A549 (cell line): ENCODE data around the gene MACROD1. TPM values are rescaled to one million over a fixed set of nuclear protein-coding genes. Genes with fewer than 3 reads are reported as not detected.
A peak's percentile ranks its signal among the peaks of the same experiment; 100 is the strongest.

Source experiments
- ATAC-seq, 2 experiments: fragments of 200-7000 bp in 1 of 2; fragments of >200 bp in 1 of 2; cut with Nextera tagmentation in 1 of 2; cut with Tn5 transposase in 1 of 2; 3 replicates each; pipeline versions ENCODE4 v1.8.0 to v1.9.1; 2018 to 2020; ENCODE audit warnings: mild to moderate bottlenecking in 1 of 2, moderate library complexity in 1 of 2
- CTCF ChIA-PET: fragments of 300-600 bp; sonication (Branson Sonifier 250); formaldehyde crosslinking; extraction: SDS; loops from one replicate; lab custom pipeline; 2021; ENCODE audit warnings: antibody characterized with exemption, inconsistent platforms; lab: Yijun Ruan, JAX
- POLR2A ChIA-PET: fragments of 350-600 bp; formaldehyde crosslinking; extraction: SDS; loops from one replicate; lab custom pipeline; 2021; ENCODE audit warnings: antibody characterized with exemption, inconsistent platforms; lab: Yijun Ruan, JAX
- DNase-seq, 2 experiments: peaks; one replicate each; pipeline versions ENCODE4 v3.0.0 to v3.0.0-alpha.2; 2011 to 2016; ENCODE audit warnings: low read depth in 1 of 2, low spot score in 1 of 2
- FAIRE-seq: peaks from 2 replicates; lab custom pipeline; 2011; peaks lifted over from hg19 to GRCh38; lab: Jason Lieb, UNC
- H3K27ac ChIP-seq, 2 experiments: fragments of >200 bp; sonication (Bioruptor Twin); formaldehyde crosslinking; 3 replicates each; pipeline ENCODE4 v1.5.1; 2016 to 2017
- H3K4me1 ChIP-seq: fragments of >200 bp; sonication (Bioruptor Twin); formaldehyde crosslinking; 3 replicates; pipeline ENCODE4 v1.6.1; 2016
- H3K4me2 ChIP-seq: fragments of >200 bp; sonication (Bioruptor Twin); formaldehyde crosslinking; 3 replicates; pipeline ENCODE4 v1.6.1; 2016
- H3K4me3 ChIP-seq: fragments of >200 bp; sonication (Bioruptor Twin); formaldehyde crosslinking; 3 replicates; pipeline ENCODE4 v1.5.1; 2016
- H3K9me3 ChIP-seq: fragments of >200 bp; sonication (Bioruptor Twin); formaldehyde crosslinking; 3 replicates; pipeline ENCODE4 v1.6.1; 2016
- BHLHE40 ChIP-seq: IDR thresholded peaks from 2 replicates; pipeline ENCODE4 v1.6.1; 2012; ENCODE audit warnings: low read depth, low read length, inconsistent platforms
- CBX2 ChIP-seq: fragments of 200-600 bp; sonication (generic); IDR thresholded peaks from 2 replicates; pipeline ENCODE4 v1.6.1; 2016; ENCODE audit warnings: low read depth, mild to moderate bottlenecking, borderline replicate concordance
- CEBPB ChIP-seq, 2 experiments: fragments of >200 bp in 1 of 2; sonication (Bioruptor Twin) in 1 of 2; formaldehyde crosslinking in 1 of 2; IDR thresholded peaks; 2 replicates each; pipeline ENCODE4 v1.6.1; 2012 to 2016
- CHD4 ChIP-seq: fragments of 200-600 bp; sonication (generic); IDR thresholded peaks from 2 replicates; pipeline ENCODE4 v1.6.1; 2016; ENCODE audit warnings: antibody characterized with exemption, mild to moderate bottlenecking, borderline replicate concordance
- EHF ChIP-seq: fragments of 250-450 bp; sonication (Bioruptor Pico); IDR thresholded peaks from 2 replicates; pipeline ENCODE4 v1.5.0; 2020; ENCODE audit warnings: mild to moderate bottlenecking
- EHMT2 ChIP-seq: fragments of 200-600 bp; sonication (generic); IDR thresholded peaks from 2 replicates; pipeline ENCODE4 v1.6.1; 2016; ENCODE audit warnings: antibody characterized with exemption, low read depth, mild to moderate bottlenecking, moderate library complexity
- HOXB5 ChIP-seq: fragments of 250-450 bp; sonication (Bioruptor Pico); IDR thresholded peaks from 2 replicates; pipeline ENCODE4 v1.5.0; 2020; ENCODE audit warnings: mild to moderate bottlenecking, moderate library complexity
- JUN ChIP-seq, 2 experiments: fragments of >200 bp; sonication (Bioruptor Twin); formaldehyde crosslinking; IDR thresholded peaks; 2 replicates in 1 of 2; 3 replicates in 1 of 2; pipeline ENCODE4 v1.6.1; 2016 to 2017
- TFCP2L1 ChIP-seq: fragments of 250-450 bp; sonication (Bioruptor Pico); IDR thresholded peaks from 2 replicates; pipeline ENCODE4 v1.5.0; 2021; ENCODE audit warnings: mild to moderate bottlenecking
- TP53 ChIP-seq: fragments of 250-450 bp; sonication (Bioruptor Pico); IDR thresholded peaks from 2 replicates; pipeline ENCODE4 v1.5.0; 2021; ENCODE audit warnings: mild to moderate bottlenecking, moderate library complexity
- ZFP36 ChIP-seq: fragments of 450-650 bp; IDR thresholded peaks from 2 replicates; pipeline ENCODE4 v1.6.1; 2014; ENCODE audit warnings: borderline replicate concordance; ENCODE audit not compliant: partially characterized antibody
- ZNF302 ChIP-seq: fragments of 250-450 bp; sonication (Bioruptor Pico); IDR thresholded peaks from 2 replicates; pipeline ENCODE4 v1.9.0; 2021; ENCODE audit warnings: inconsistent platforms, mild to moderate bottlenecking, moderate library complexity
- WGBS: methylation state at CpG from one replicate; pipeline ENCODE4 v1.1.6; 2017; ENCODE audit errors: missing lambda C conversion rate; 5-methylcytosine and 5-hydroxymethylcytosine counted together
- polyA plus RNA-seq, 4 experiments: library from polyadenylated mRNA; depleted of rRNA in 3 of 4; stranded (reverse); fragments of >200 nt; fragmentation: RNase III in 1 of 4; extraction: RNeasy Plus Mini Kit Qiagen cat#74134 plus additional on column Dnase treatment in 1 of 4; gene quantifications; 2 replicates in 3 of 4; 3 replicates in 1 of 4; pipeline ENCODE4 v1.2.3, GENCODE V29; 2011 to 2017
- TF ChIP-seq, protein P1 (sequence below): IDR thresholded peaks from 2 replicates; pipeline ENCODE4 v1.6.1; 2012
- TF ChIP-seq, protein P2 (sequence below): fragments of 150-350 bp; IDR thresholded peaks from 2 replicates; pipeline ENCODE4 v1.6.1; 2014; ENCODE audit warnings: low read depth, mild to moderate bottlenecking, low read length
- TF ChIP-seq, protein P3 (sequence below): fragments of 450-650 bp; IDR thresholded peaks from 2 replicates; pipeline ENCODE4 v1.6.1; 2014; ENCODE audit warnings: antibody characterized with exemption

MACROD1 gene
- polyA plus RNA-seq, 2 of the 4 experiments (the other 2 are of a cell fraction): 15.1 to 16.6 TPM

DNA sequence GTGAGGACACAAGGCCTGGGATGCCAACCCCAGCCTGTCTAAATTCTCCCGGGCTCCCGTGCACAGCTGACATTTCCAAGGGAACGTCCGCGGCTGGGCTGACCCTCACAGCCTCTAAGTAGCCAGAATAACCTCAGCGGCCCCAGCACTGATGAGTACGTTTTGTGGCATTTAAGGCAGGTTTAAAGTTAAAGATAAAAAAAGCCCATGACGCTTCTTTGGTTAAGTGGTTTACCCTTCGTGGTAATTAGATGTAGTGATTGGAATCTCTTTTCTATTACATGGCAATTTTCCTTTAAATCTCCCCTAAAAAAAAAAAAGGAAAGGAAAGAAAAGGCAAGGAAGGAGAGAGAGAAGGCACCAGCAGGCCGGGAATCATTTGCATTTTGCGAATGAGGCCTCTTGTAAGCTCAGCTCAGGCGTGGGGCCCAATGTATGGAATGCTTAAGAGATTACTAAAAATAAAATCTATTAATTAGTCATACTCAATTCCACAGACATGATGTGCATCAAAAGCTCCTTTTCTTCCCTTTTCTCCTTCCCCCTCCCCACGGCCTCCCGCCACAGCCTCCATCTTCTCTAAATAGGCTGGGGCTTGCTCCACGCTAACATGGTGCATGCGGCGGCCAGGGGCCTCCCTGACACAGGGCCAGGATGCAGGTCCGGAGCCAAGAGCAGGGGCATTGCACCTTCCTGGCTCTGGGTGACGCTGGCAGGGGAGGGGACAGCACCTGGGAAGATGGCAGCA is 44.1 kb downstream of the MACROD1 start:
- no peaks in the 10 kb centered on the region for H3K4me1 ChIP-seq

DNA sequence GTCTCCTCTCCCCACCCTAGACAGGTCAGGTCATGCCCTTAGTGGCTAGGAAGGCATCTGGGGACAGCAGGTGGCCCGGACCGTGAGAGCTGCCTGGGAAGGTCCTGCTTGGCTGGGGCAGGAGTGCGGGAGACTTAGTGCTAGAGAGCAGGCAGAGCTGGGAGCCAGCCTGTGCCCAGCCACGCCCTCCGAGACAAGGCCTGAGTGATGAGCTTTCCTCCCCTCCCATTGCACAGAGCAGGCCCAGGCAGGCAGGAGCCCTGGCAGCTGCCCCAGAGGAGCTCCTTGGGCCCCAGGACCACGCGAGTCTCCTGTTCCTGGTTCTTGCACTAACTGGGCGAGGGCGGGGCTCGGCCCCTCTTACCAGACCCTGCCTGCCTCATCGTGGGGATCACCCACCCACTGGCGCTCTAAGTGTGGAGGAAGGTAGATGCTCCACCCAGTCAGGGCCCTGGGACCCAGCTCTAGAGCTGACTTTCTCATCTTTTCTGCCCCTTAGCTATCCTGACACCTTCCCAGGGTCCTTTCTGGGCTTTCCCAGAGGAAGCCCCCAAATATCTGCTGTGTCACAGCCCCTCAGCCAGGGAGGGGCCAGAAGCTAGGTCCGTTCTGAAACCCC is 44.9 kb downstream of the MACROD1 start:
- WGBS: 90% methylated on average over 6 of the region's 13 CpGs
- ATAC-seq: peak; percentile 66 to 81; a peak in 5 of 6 replicates
- Histone ChIP-seq H3K4me2 (no peak overlapping the region), H3K4me3 (no peak overlapping the region), H3K9me3 (no peaks in the 10 kb centered on the region), H3K27ac (peak overlapping the region in 1 of 2 experiments; percentile 13; a peak in 3 of 6 replicates)
- no peak for TF ChIP-seq ZNF302
- TF ChIP-seq CHD4: no peak
- TF ChIP-seq, all 56 proteins: peak for 0
- FAIRE-seq (no peak), DNase-seq (peak in 1 of 2 experiments; percentile 26)
- no peaks in the 10 kb centered on the region for H3K4me1 ChIP-seq
- CTCF ChIA-PET: interaction anchor here (0.9 to 1.7 kb wide), 6 partner anchors 11 to 353 kb away, joined by 3 to 6 read pairs (median 4); no protein-coding TSS in a partner anchor
- POLR2A ChIA-PET: no interaction called here

More for the DNA sequence above, 44.1 kb downstream of the MACROD1 start:
- DNase-seq (no peak), FAIRE-seq (no peak), ATAC-seq (no peak)
- ChIA-PET CTCF (interaction anchor here (1.3 to 1.7 kb wide), 3 partner anchors 18 to 31 kb away, joined by 3 to 6 read pairs (median 4); no protein-coding TSS in a partner anchor), POLR2A (no interaction called here)
- no peaks in the 10 kb centered on the region for H3K9me3 ChIP-seq
- peak overlapping the region in 1 of 2 experiments; percentile 13; a peak in 1 of 6 replicates for H3K27ac ChIP-seq
- no peak overlapping the region for H3K4me2 ChIP-seq
- no peak overlapping the region for H3K4me3 ChIP-seq
- TF ChIP-seq EHMT2 (no peak), CBX2 (no peak), BHLHE40 (no peak), TFCP2L1 (CRISPR knock-in tag) (no peak), HOXB5 (CRISPR knock-in tag) (no peak), EHF (no peak), ZFP36 (no peak)
- TF ChIP-seq, protein P1, sequence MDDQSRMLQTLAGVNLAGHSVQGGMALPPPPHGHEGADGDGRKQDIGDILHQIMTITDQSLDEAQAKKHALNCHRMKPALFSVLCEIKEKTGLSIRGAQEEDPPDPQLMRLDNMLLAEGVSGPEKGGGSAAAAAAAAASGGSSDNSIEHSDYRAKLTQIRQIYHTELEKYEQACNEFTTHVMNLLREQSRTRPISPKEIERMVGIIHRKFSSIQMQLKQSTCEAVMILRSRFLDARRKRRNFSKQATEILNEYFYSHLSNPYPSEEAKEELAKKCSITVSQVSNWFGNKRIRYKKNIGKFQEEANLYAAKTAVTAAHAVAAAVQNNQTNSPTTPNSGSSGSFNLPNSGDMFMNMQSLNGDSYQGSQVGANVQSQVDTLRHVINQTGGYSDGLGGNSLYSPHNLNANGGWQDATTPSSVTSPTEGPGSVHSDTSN: no peak
- TF ChIP-seq, protein P2, sequence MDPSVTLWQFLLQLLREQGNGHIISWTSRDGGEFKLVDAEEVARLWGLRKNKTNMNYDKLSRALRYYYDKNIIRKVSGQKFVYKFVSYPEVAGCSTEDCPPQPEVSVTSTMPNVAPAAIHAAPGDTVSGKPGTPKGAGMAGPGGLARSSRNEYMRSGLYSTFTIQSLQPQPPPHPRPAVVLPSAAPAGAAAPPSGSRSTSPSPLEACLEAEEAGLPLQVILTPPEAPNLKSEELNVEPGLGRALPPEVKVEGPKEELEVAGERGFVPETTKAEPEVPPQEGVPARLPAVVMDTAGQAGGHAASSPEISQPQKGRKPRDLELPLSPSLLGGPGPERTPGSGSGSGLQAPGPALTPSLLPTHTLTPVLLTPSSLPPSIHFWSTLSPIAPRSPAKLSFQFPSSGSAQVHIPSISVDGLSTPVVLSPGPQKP: no peak
- WGBS: 86% methylated on average over 19 of the region's 19 CpGs

DNA sequence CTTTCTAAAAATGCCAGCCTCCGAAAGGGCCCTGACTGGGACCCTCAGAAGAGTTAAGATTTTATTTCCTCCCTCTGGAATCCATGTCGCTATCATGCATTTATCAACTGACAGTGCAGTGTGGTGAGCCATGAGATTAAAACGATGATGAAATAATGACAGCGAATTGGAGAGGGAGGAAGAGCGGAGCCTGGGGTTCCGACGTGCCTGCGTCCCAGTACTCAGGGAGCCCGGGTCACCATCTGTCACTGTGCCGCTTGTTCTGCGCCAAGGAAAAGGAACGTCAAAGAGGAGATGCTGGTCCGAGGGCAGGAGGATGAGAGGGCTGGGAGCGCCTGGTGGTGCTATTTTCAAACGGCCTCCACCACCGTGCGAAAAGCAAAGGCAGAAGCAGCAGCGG is 46.2 kb downstream of the MACROD1 start:
- Histone ChIP-seq H3K9me3 (no peaks in the 10 kb centered on the region), H3K4me2 (no peak overlapping the region), H3K4me3 (no peak overlapping the region), H3K4me1 (no peaks in the 10 kb centered on the region), H3K27ac (no peak overlapping the region)
- FAIRE-seq (no peak), DNase-seq (no peak), ATAC-seq (no peak)
- WGBS: 93% methylated on average over 18 of the region's 18 CpGs
- ChIA-PET POLR2A (no interaction called here), CTCF (interaction anchor here (0.6 kb wide), 1 partner anchor 17 kb away, joined by 4 read pairs; no protein-coding TSS in a partner anchor)
- no peak for TF ChIP-seq CEBPB (IDR thresholded peaks at IDR 0.05)
- no peak for TF ChIP-seq JUN (IDR thresholded peaks at IDR 0.05)
- TF ChIP-seq TP53 (CRISPR knock-in tag): no peak
- TF ChIP-seq, protein P3, sequence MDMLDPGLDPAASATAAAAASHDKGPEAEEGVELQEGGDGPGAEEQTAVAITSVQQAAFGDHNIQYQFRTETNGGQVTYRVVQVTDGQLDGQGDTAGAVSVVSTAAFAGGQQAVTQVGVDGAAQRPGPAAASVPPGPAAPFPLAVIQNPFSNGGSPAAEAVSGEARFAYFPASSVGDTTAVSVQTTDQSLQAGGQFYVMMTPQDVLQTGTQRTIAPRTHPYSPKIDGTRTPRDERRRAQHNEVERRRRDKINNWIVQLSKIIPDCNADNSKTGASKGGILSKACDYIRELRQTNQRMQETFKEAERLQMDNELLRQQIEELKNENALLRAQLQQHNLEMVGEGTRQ: no peak
- TF ChIP-seq, protein P1: no peak
